Right atrium auricular region (tissue), 2 donors: ENCODE results near the gene FSIP1. TPM values are rescaled to one million over a fixed set of nuclear protein-coding genes. Genes with fewer than 3 reads are reported as not detected.

Experiments
- DNase-seq: peaks from one replicate; pipeline ENCODE4 v3.0.0-alpha.2; 2019; ENCODE audit warnings: low spot score
- H3K27ac ChIP-seq, 2 donors: fragments of 200-600 bp; sonication (generic); 1 replicate in 1 of 2; 2 replicates in 1 of 2; pipeline ENCODE4 v1.5.1; 2016 to 2019
- H3K27me3 ChIP-seq, 2 donors: fragments of 200-600 bp; sonication (generic); one replicate each; pipeline versions ENCODE4 v1.5.1 to v1.6.0; 2017 to 2019
- H3K36me3 ChIP-seq: fragments of 200-600 bp; sonication (generic); one replicate; pipeline ENCODE4 v1.5.1; 2016
- H3K4me1 ChIP-seq, 2 donors: fragments of 200-600 bp; sonication (generic); one replicate each; pipeline versions ENCODE4 v1.5.1 to v1.6.0; 2017 to 2019
- H3K4me3 ChIP-seq, 2 donors: fragments of 200-600 bp; sonication (generic); 1 replicate in 1 of 2; 2 replicates in 1 of 2; pipeline ENCODE4 v1.5.1; 2017 to 2019; ENCODE audit warnings: mild to moderate bottlenecking in 1 of 2, moderate library complexity in 1 of 2
- H3K9me3 ChIP-seq, 2 donors: fragments of 200-600 bp; sonication (generic); one replicate each; pipeline ENCODE4 v1.5.1; 2019
- CTCF ChIP-seq, 2 donors: fragments of 200-600 bp; sonication (generic); IDR thresholded peaks; one replicate each; pipeline ENCODE4 v1.5.1; 2019; ENCODE audit warnings: antibody characterized with exemption in 2 of 2
- total RNA-seq, 2 donors: library from RNA; depleted of rRNA; stranded (reverse); fragments of >200 nt; gene quantifications; one replicate each; pipeline ENCODE4 v1.1.0, GENCODE V29; 2016

FSIP1 gene
- total RNA-seq, 2 donors from 2014 or later, result 0.24 TPM; not detected in 1

- H3K9me3 ChIP-seq, result peaks cover 0 to 36% of the 10 kb centered on the region in 2 donors
- no peaks in the 10 kb centered on the region for H3K27me3 ChIP-seq
- H3K4me3 ChIP-seq, result no peak overlapping the region
- H3K27ac ChIP-seq, result no peak overlapping the region
- TF ChIP-seq CTCF (IDR thresholded peaks at IDR 0.05), result no peak
- no peak for DNase-seq
- no peaks in the 10 kb centered on the region for H3K4me1 ChIP-seq
- H3K36me3 ChIP-seq, result no peaks in the 10 kb centered on the region
Observed at GRCh38 chr15:39609166-39609916, 173.3 kb downstream of the FSIP1 start.

GRCh38 chr15:39608185-39609139, 174.2 kb downstream of the FSIP1 start:
- no peaks in the 10 kb centered on the region for H3K27me3 ChIP-seq
- H3K4me3 ChIP-seq, result no peak overlapping the region
- H3K4me1 ChIP-seq, result no peaks in the 10 kb centered on the region
- H3K9me3 ChIP-seq, result peaks cover 0 to 28% of the 10 kb centered on the region in 2 donors
- H3K36me3 ChIP-seq, result no peaks in the 10 kb centered on the region
- H3K27ac ChIP-seq, result no peak overlapping the region
- DNase-seq, result no peak
- TF ChIP-seq CTCF (IDR thresholded peaks at IDR 0.05), result no peak

GRCh38 chr15:39605146-39605545, 177.5 kb downstream of the FSIP1 start:
- TF ChIP-seq CTCF (IDR thresholded peaks at IDR 0.05), result no peak
- no peaks in the 10 kb centered on the region for H3K27me3 ChIP-seq
- H3K27ac ChIP-seq, result no peak overlapping the region
- no peak for DNase-seq
- no peaks in the 10 kb centered on the region for H3K36me3 ChIP-seq
- H3K9me3 ChIP-seq, result peaks cover 0 to 1% of the 10 kb centered on the region in 2 donors
- H3K4me1 ChIP-seq, result no peaks in the 10 kb centered on the region
- no peak overlapping the region for H3K4me3 ChIP-seq

- Histone ChIP-seq H3K9me3 (no peaks in the 10 kb centered on the region), H3K4me1 (no peaks in the 10 kb centered on the region), H3K27ac (no peak overlapping the region), H3K27me3 (no peaks in the 10 kb centered on the region), H3K36me3 (no peaks in the 10 kb centered on the region), H3K4me3 (no peak overlapping the region)
- TF ChIP-seq CTCF (IDR thresholded peaks at IDR 0.05), result no peak
- DNase-seq, result no peak
Observed at GRCh38 chr15:39602143-39602542, 180.5 kb downstream of the FSIP1 start.

GRCh38 chr15:39599871-39600270, 182.8 kb downstream of the FSIP1 start:
- H3K36me3 ChIP-seq, result peaks cover 15% of the 10 kb centered on the region
- no peak overlapping the region for H3K4me3 ChIP-seq
- no peaks in the 10 kb centered on the region for H3K9me3 ChIP-seq
- H3K27me3 ChIP-seq, result no peaks in the 10 kb centered on the region
- no peaks in the 10 kb centered on the region for H3K4me1 ChIP-seq
- no peak for DNase-seq
- no peak overlapping the region for H3K27ac ChIP-seq
- no peak for TF ChIP-seq CTCF (IDR thresholded peaks at IDR 0.05)
